ENCODE data around the gene DNHD1. TPM values are rescaled to one million over a fixed set of nuclear protein-coding genes. Genes with fewer than 3 reads are reported as not detected.

The DNHD1 gene
- total RNA-seq, 1 donor from 2014 or later = 6.6 TPM

- H3K9me3 Mint-ChIP-seq (ENCODE audit: unreplicated experiment) = no peaks in the 10 kb centered on the region
- no peak for DNase-seq (ENCODE audit: extremely low spot score, unreplicated experiment)
- no peaks in the 10 kb centered on the region for H3K27me3 Mint-ChIP-seq (ENCODE audit: unreplicated experiment)
- H3K4me1 Mint-ChIP-seq (ENCODE audit: unreplicated experiment) = peaks cover 13% of the 10 kb centered on the region
- H3K4me3 Mint-ChIP-seq (ENCODE audit: unreplicated experiment) = no peak overlapping the region
- no peak for TF ChIP-seq CTCF (IDR thresholded peaks at IDR 0.05)
- peaks cover 2% of the 10 kb centered on the region for H3K36me3 Mint-ChIP-seq (ENCODE audit: unreplicated experiment)
- H3K27ac Mint-ChIP-seq (ENCODE audit: unreplicated experiment) = no peak overlapping the region
Measured at GRCh38 chr11:6570691-6571427, 73.8 kb downstream of the DNHD1 start.

- Mint-ChIP-seq H3K4me3 (ENCODE audit: unreplicated experiment) (no peak overlapping the region), H3K9me3 (ENCODE audit: unreplicated experiment) (no peaks in the 10 kb centered on the region), H3K36me3 (ENCODE audit: unreplicated experiment) (peaks cover 2% of the 10 kb centered on the region), H3K27ac (ENCODE audit: unreplicated experiment) (no peak overlapping the region), H3K27me3 (ENCODE audit: unreplicated experiment) (no peaks in the 10 kb centered on the region), H3K4me1 (ENCODE audit: unreplicated experiment) (peaks cover 15% of the 10 kb centered on the region)
- DNase-seq (ENCODE audit: extremely low spot score, unreplicated experiment) = no peak
- TF ChIP-seq CTCF (IDR thresholded peaks at IDR 0.05) = no peak
Measured at GRCh38 chr11:6571434-6572008, 74.4 kb downstream of the DNHD1 start.

GRCh38 chr11:6572215-6572614 is 75.1 kb downstream of the DNHD1 start:
- Mint-ChIP-seq H3K27ac (ENCODE audit: unreplicated experiment) (no peak overlapping the region), H3K27me3 (ENCODE audit: unreplicated experiment) (no peaks in the 10 kb centered on the region), H3K36me3 (ENCODE audit: unreplicated experiment) (peaks cover 2% of the 10 kb centered on the region), H3K9me3 (ENCODE audit: unreplicated experiment) (no peaks in the 10 kb centered on the region), H3K4me1 (ENCODE audit: unreplicated experiment) (peaks cover 22% of the 10 kb centered on the region), H3K4me3 (ENCODE audit: unreplicated experiment) (no peak overlapping the region)
- DNase-seq (ENCODE audit: extremely low spot score, unreplicated experiment) = no peak
- TF ChIP-seq CTCF (IDR thresholded peaks at IDR 0.05) = no peak

GRCh38 chr11:6574816-6575715 is 78.0 kb downstream of the DNHD1 start:
- H3K27me3 Mint-ChIP-seq (ENCODE audit: unreplicated experiment) = no peaks in the 10 kb centered on the region
- H3K36me3 Mint-ChIP-seq (ENCODE audit: unreplicated experiment) = peaks cover 2% of the 10 kb centered on the region
- H3K9me3 Mint-ChIP-seq (ENCODE audit: unreplicated experiment) = no peaks in the 10 kb centered on the region
- H3K4me1 Mint-ChIP-seq (ENCODE audit: unreplicated experiment) = peaks cover 16% of the 10 kb centered on the region
- no peak overlapping the region for H3K4me3 Mint-ChIP-seq (ENCODE audit: unreplicated experiment)
- TF ChIP-seq CTCF (IDR thresholded peaks at IDR 0.05) = no peak
- H3K27ac Mint-ChIP-seq (ENCODE audit: unreplicated experiment) = no peak overlapping the region
- no peak for DNase-seq (ENCODE audit: extremely low spot score, unreplicated experiment)
